HEK293 (cell line): ENCODE measurements around the gene ORAI2.
A peak's percentile ranks its signal among the peaks of the same experiment; 100 is the strongest.

ENCODE experiments used
- CTCF ChIA-PET: fragments of 350-600 bp; formaldehyde crosslinking; extraction: SDS; loops from one replicate; lab custom pipeline; 2021; ENCODE audit warnings: antibody characterized with exemption; lab: Yijun Ruan, JAX
- POLR2A ChIA-PET: fragments of 300-600 bp; formaldehyde crosslinking; extraction: SDS; loops from one replicate; lab custom pipeline; 2020; ENCODE audit warnings: antibody characterized with exemption, inconsistent platforms; lab: Yijun Ruan, JAX
- H3K27ac ChIP-seq: fragments of 200-500 bp; sonication (Bioruptor generic); 2 replicates; pipeline ENCODE4 v1.5.1; 2014; ENCODE audit warnings: low read depth, low read length, control low read depth, inconsistent platforms; ENCODE audit errors: extremely low read depth
- H3K36me3 ChIP-seq, 2 experiments: fragments of 200-500 bp in 1 of 2; sonication (Bioruptor generic) in 1 of 2; 1 replicate in 1 of 2; 2 replicates in 1 of 2; pipeline ENCODE4 v1.5.1; 2014 to 2017; ENCODE audit warnings: inconsistent platforms in 2 of 2, low read length in 2 of 2; ENCODE audit not compliant: control insufficient read depth in 2 of 2, insufficient read depth in 1 of 2
- H3K4me1 ChIP-seq: fragments of 200-500 bp; sonication (Bioruptor generic); 2 replicates; pipeline ENCODE4 v1.5.1; 2014; ENCODE audit warnings: mild to moderate bottlenecking, low read length, inconsistent platforms; ENCODE audit not compliant: control insufficient read depth, insufficient read depth
- H3K4me3 ChIP-seq: 2 replicates; pipeline ENCODE4 v1.5.1; 2011; ENCODE audit warnings: low read depth, mild to moderate bottlenecking, control low read depth, low read length, moderate library complexity
- H3K9me3 ChIP-seq: fragments of 200-500 bp; sonication (Bioruptor generic); 2 replicates; pipeline ENCODE4 v1.5.1; 2014; ENCODE audit warnings: low read depth, low read length, inconsistent platforms; ENCODE audit not compliant: control insufficient read depth, insufficient read depth
- GLIS1 ChIP-seq: fragments of 450-650 bp; formaldehyde crosslinking; IDR thresholded peaks from 2 replicates; pipeline ENCODE4 v1.5.1; 2016; ENCODE audit warnings: missing biosample characterization, missing genetic modification characterization
- HIC1 ChIP-seq: fragments of 450-650 bp; formaldehyde crosslinking; IDR thresholded peaks from 2 replicates; pipeline ENCODE4 v1.5.1; 2016; ENCODE audit warnings: missing biosample characterization, missing genetic modification characterization
- KLF1 ChIP-seq: fragments of 450-650 bp; formaldehyde crosslinking; IDR thresholded peaks from 2 replicates; pipeline ENCODE4 v1.5.1; 2016; ENCODE audit warnings: missing biosample characterization, missing genetic modification characterization
- KLF8 ChIP-seq: fragments of 450-650 bp; formaldehyde crosslinking; IDR thresholded peaks from 2 replicates; pipeline ENCODE4 v1.5.1; 2016; ENCODE audit warnings: missing biosample characterization, missing genetic modification characterization
- PRDM10 ChIP-seq: fragments of 450-650 bp; formaldehyde crosslinking; IDR thresholded peaks from 2 replicates; pipeline ENCODE4 v1.5.1; 2016; ENCODE audit warnings: missing biosample characterization, missing genetic modification characterization
- SCRT2 ChIP-seq: fragments of 450-650 bp; formaldehyde crosslinking; IDR thresholded peaks from 2 replicates; pipeline ENCODE4 v1.5.1; 2016; ENCODE audit warnings: missing biosample characterization, missing genetic modification characterization
- SP2 ChIP-seq: fragments of 450-650 bp; formaldehyde crosslinking; IDR thresholded peaks from 2 replicates; pipeline ENCODE4 v1.5.1; 2016; ENCODE audit warnings: missing biosample characterization, missing genetic modification characterization
- SP3 ChIP-seq: fragments of 450-650 bp; formaldehyde crosslinking; IDR thresholded peaks from 2 replicates; pipeline ENCODE4 v1.5.1; 2016; ENCODE audit warnings: missing biosample characterization, missing genetic modification characterization
- ZBTB7A ChIP-seq: fragments of 450-650 bp; formaldehyde crosslinking; IDR thresholded peaks from 2 replicates; pipeline ENCODE4 v1.5.1; 2016; ENCODE audit warnings: low read depth, missing biosample characterization, missing genetic modification characterization
- ZFHX2 ChIP-seq: fragments of 450-650 bp; formaldehyde crosslinking; conservative IDR thresholded peaks from 2 replicates; pipeline ENCODE4 v1.5.1; 2016; ENCODE audit warnings: missing biosample characterization, missing genetic modification characterization
- ZIC2 ChIP-seq: fragments of 450-650 bp; formaldehyde crosslinking; IDR thresholded peaks from 2 replicates; pipeline ENCODE4 v1.5.1; 2016; ENCODE audit warnings: missing biosample characterization, missing genetic modification characterization
- ZNF121 ChIP-seq: fragments of 450-650 bp; formaldehyde crosslinking; IDR thresholded peaks from 2 replicates; pipeline ENCODE4 v1.5.1; 2016; ENCODE audit warnings: missing biosample characterization, missing genetic modification characterization
- ZNF155 ChIP-seq: fragments of 450-650 bp; formaldehyde crosslinking; IDR thresholded peaks from 2 replicates; pipeline ENCODE4 v1.5.1; 2016; ENCODE audit warnings: missing biosample characterization, missing genetic modification characterization
- ZNF16 ChIP-seq: fragments of 450-650 bp; formaldehyde crosslinking; IDR thresholded peaks from 2 replicates; pipeline ENCODE4 v1.5.1; 2016; ENCODE audit warnings: low read depth, missing biosample characterization, missing genetic modification characterization
- ZNF18 ChIP-seq: fragments of 450-650 bp; formaldehyde crosslinking; IDR thresholded peaks from 2 replicates; pipeline ENCODE4 v1.5.1; 2016; ENCODE audit warnings: missing biosample characterization, missing genetic modification characterization
- ZNF211 ChIP-seq: fragments of 450-650 bp; formaldehyde crosslinking; IDR thresholded peaks from 2 replicates; pipeline ENCODE4 v1.5.1; 2016; ENCODE audit warnings: low read depth, missing biosample characterization, missing genetic modification characterization
- ZNF280C ChIP-seq: fragments of 450-650 bp; formaldehyde crosslinking; IDR thresholded peaks from 2 replicates; pipeline ENCODE4 v1.5.1; 2016; ENCODE audit warnings: missing biosample characterization, missing genetic modification characterization
- ZNF302 ChIP-seq: fragments of 450-650 bp; formaldehyde crosslinking; IDR thresholded peaks from 2 replicates; pipeline ENCODE4 v1.5.1; 2016; ENCODE audit warnings: missing biosample characterization, missing genetic modification characterization, low read depth
- ZNF335 ChIP-seq: fragments of 450-650 bp; formaldehyde crosslinking; conservative IDR thresholded peaks from 2 replicates; pipeline ENCODE4 v1.5.1; 2016; ENCODE audit warnings: missing biosample characterization, missing genetic modification characterization
- ZNF37A ChIP-seq: fragments of 450-650 bp; IDR thresholded peaks from 2 replicates; pipeline ENCODE4 v1.5.1; 2018; ENCODE audit warnings: missing biosample characterization, missing genetic modification characterization
- ZNF404 ChIP-seq: fragments of 450-650 bp; formaldehyde crosslinking; IDR thresholded peaks from 2 replicates; pipeline ENCODE4 v1.5.1; 2017; ENCODE audit warnings: missing biosample characterization, missing genetic modification characterization
- ZNF501 ChIP-seq: fragments of 450-650 bp; formaldehyde crosslinking; IDR thresholded peaks from 2 replicates; pipeline ENCODE4 v1.5.1; 2016; ENCODE audit warnings: missing biosample characterization, missing genetic modification characterization
- ZNF558 ChIP-seq: fragments of 450-650 bp; formaldehyde crosslinking; IDR thresholded peaks from 2 replicates; pipeline ENCODE4 v1.5.1; 2016; ENCODE audit warnings: missing biosample characterization, missing genetic modification characterization
- ZNF600 ChIP-seq: fragments of 450-650 bp; formaldehyde crosslinking; IDR thresholded peaks from 2 replicates; pipeline ENCODE4 v1.5.1; 2016; ENCODE audit warnings: missing biosample characterization, missing genetic modification characterization
- ZNF610 ChIP-seq: fragments of 450-650 bp; formaldehyde crosslinking; IDR thresholded peaks from 2 replicates; pipeline ENCODE4 v1.5.1; 2016; ENCODE audit warnings: missing biosample characterization, missing genetic modification characterization, borderline replicate concordance
- ZNF654 ChIP-seq: fragments of 450-650 bp; formaldehyde crosslinking; IDR thresholded peaks from 2 replicates; pipeline ENCODE4 v1.5.1; 2016; ENCODE audit warnings: low read depth, missing biosample characterization, missing genetic modification characterization

The ORAI2 gene

GRCh38 chr7:102432442-102433218 is 745 bp upstream of the ORAI2 start:
- Histone ChIP-seq H3K9me3 (no peaks in the 10 kb centered on the region), H3K4me1 (peaks cover 15% of the 10 kb centered on the region), H3K4me3 (peak overlapping the region; percentile 83), H3K36me3 (peaks cover 6 to 9% of the 10 kb centered on the region in 2 experiments; a peak in 2 of 3 replicates)
- ChIA-PET POLR2A (interaction anchor here (0.6 kb wide), 1 partner anchor 33 kb away, joined by 4 read pairs; no protein-coding TSS in a partner anchor), CTCF (no interaction called here)
- TF ChIP-seq ZNF654 (tag by site-specific recombination) (no peak), ZBTB7A (no peak; the same call in 1 of the 2 replicates), ZNF37A (tag by site-specific recombination) (no peak), KLF1 (tag by site-specific recombination) (peak; percentile 48), ZNF600 (peak; percentile 61; the same call in 1 of the 2 replicates), ZFHX2 (0 out of 2 replicates have a peak, but pooled peaks have one; percentile 15), ZNF501 (peak; percentile 25; the same call in 1 of the 2 replicates), SP2 (peak; percentile 47), ZIC2 (peak; percentile 77), SCRT2 (tag by site-specific recombination) (peak; percentile 68), SP3 (tag by site-specific recombination) (peak; percentile 30; the same call in 1 of the 2 replicates), ZNF121 (peak; percentile 73; the same call in 1 of the 2 replicates), ZNF302 (tag by site-specific recombination) (no peak), KLF8 (peak; percentile 71; the same call in 1 of the 2 replicates)
- TF ChIP-seq, all 188 proteins: peak for 10
- H3K27ac ChIP-seq = no peak overlapping the region

GRCh38 chr7:102434039-102434486 is 688 bp downstream of the ORAI2 start:
- CTCF ChIA-PET = interaction anchor here (0.6 to 1.0 kb wide), 4 partner anchors 22 to 1826 kb away, joined by 3 to 6 read pairs (median 3); partner anchors contain the start of gene PRKRIP1
- Histone ChIP-seq H3K36me3 (peaks cover 7 to 16% of the 10 kb centered on the region in 2 experiments; a peak in 2 of 3 replicates), H3K4me3 (peak overlapping the region; percentile 83), H3K9me3 (no peaks in the 10 kb centered on the region), H3K4me1 (peaks cover 15% of the 10 kb centered on the region), H3K27ac (peak overlapping the region; percentile 68; the same call in 1 of the 2 replicates)
- POLR2A ChIA-PET = interaction anchor here (0.6 to 1.0 kb wide), 2 partner anchors 18 to 314 kb away, joined by 3 to 5 read pairs; no protein-coding TSS in a partner anchor
- TF ChIP-seq ZNF211 (tag by site-specific recombination) (no peak), ZNF155 (tag by site-specific recombination) (no peak), ZNF18 (no peak), ZNF404 (tag by site-specific recombination) (no peak), SP3 (tag by site-specific recombination) (0 out of 2 replicates have a peak, but pooled peaks have one; percentile 12), PRDM10 (peak; percentile 77), ZNF335 (tag by site-specific recombination) (peak; percentile 69), ZNF610 (no peak), HIC1 (tag by site-specific recombination) (no peak), GLIS1 (tag by site-specific recombination) (0 out of 2 replicates have a peak, but pooled peaks have one; percentile 9), ZNF280C (no peak), ZNF558 (tag by site-specific recombination) (no peak), ZNF16 (tag by site-specific recombination) (no peak)
